ENCODE data around the gene C22orf42.

GRCh38 chr22:32208681-32209080 is 49.6 kb upstream of the C22orf42 start:
- TF ChIP-seq CTCF (IDR thresholded peaks at IDR 0.05): no peak
- TF ChIP-seq POLR2A (IDR thresholded peaks at IDR 0.05): no peak

Data from adrenal gland (tissue), 5 donors.